HFFc6 (cell line): Measurements from ENCODE around the gene TFAP2B. TPM values are rescaled to one million over a fixed set of nuclear protein-coding genes. Genes with fewer than 3 reads are reported as not detected.

Experiments
- DNase-seq: peaks from one replicate; pipeline ENCODE4 v3.0.0-alpha.2; 2018
- H3K27ac Mint-ChIP-seq: 2 replicates; pipeline ENCODE4 v1.8.0; 2020; ENCODE audit warnings: mild to moderate bottlenecking, mixed read lengths
- H3K27me3 Mint-ChIP-seq: 2 replicates; pipeline ENCODE4 v1.8.0; 2021; ENCODE audit warnings: mild to moderate bottlenecking, moderate library complexity, mixed read lengths; ENCODE audit not compliant: insufficient read depth
- H3K36me3 Mint-ChIP-seq: 2 replicates; pipeline ENCODE4 v1.8.0; 2021; ENCODE audit warnings: low read depth, mixed read lengths
- H3K4me1 Mint-ChIP-seq: 2 replicates; pipeline ENCODE4 v1.8.0; 2020; ENCODE audit warnings: low read depth, mixed read lengths
- H3K4me3 Mint-ChIP-seq: 2 replicates; pipeline ENCODE4 v1.8.0; 2020; ENCODE audit warnings: mild to moderate bottlenecking, moderate library complexity, mixed read lengths
- H3K9me3 Mint-ChIP-seq: 2 replicates; pipeline ENCODE4 v1.8.0; 2020; ENCODE audit warnings: mild to moderate bottlenecking, mixed read lengths
- total RNA-seq, 6 experiments: library from RNA; stranded (reverse); fragmentation: NEBNext Ultra II Directional; extraction: Animal tissue kit (Norgen Biotek cat#: 25700); gene quantifications; 2 replicates in 1 of 6; 3 replicates in 5 of 6; pipeline ENCODE4 v1.2.3, GENCODE V29; 2021
- TF ChIP-seq, protein P1 (sequence below): fragments of 200-600 bp; sonication (generic); IDR thresholded peaks from 2 replicates; pipeline ENCODE4 v1.5.0; 2021; ENCODE audit warnings: antibody characterized with exemption, mild to moderate bottlenecking

The TFAP2B gene
- total RNA-seq, 6 experiments from 2014 or later = not detected

DNA sequence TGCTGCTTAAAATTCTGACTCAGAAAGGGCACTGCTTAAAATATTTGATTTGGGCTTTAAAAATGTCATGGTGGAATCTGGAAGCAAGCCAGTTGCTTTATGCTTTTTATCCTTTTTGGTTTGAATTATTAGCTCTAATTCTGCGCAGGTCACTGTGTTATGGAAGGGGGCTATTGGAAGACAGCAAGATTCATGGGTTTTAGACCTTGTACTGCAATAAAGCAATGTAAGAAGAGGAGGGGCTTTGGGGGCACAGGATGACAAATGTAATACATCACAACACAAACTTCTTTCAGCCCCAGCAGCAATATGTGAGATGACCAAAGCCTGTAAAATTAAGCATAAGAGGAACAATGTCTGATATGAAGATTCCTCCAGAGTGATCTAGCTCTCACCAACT, 68.4 kb downstream of the TFAP2B start:
- no peaks in the 10 kb centered on the region for H3K27me3 Mint-ChIP-seq
- no peak overlapping the region for H3K27ac Mint-ChIP-seq
- peaks cover 22% of the 10 kb centered on the region for H3K9me3 Mint-ChIP-seq
- TF ChIP-seq, protein P1, sequence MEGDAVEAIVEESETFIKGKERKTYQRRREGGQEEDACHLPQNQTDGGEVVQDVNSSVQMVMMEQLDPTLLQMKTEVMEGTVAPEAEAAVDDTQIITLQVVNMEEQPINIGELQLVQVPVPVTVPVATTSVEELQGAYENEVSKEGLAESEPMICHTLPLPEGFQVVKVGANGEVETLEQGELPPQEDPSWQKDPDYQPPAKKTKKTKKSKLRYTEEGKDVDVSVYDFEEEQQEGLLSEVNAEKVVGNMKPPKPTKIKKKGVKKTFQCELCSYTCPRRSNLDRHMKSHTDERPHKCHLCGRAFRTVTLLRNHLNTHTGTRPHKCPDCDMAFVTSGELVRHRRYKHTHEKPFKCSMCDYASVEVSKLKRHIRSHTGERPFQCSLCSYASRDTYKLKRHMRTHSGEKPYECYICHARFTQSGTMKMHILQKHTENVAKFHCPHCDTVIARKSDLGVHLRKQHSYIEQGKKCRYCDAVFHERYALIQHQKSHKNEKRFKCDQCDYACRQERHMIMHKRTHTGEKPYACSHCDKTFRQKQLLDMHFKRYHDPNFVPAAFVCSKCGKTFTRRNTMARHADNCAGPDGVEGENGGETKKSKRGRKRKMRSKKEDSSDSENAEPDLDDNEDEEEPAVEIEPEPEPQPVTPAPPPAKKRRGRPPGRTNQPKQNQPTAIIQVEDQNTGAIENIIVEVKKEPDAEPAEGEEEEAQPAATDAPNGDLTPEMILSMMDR = no peak
- H3K4me3 Mint-ChIP-seq = no peak overlapping the region
- H3K4me1 Mint-ChIP-seq = no peaks in the 10 kb centered on the region
- H3K36me3 Mint-ChIP-seq = no peaks in the 10 kb centered on the region
- DNase-seq = no peak

DNA sequence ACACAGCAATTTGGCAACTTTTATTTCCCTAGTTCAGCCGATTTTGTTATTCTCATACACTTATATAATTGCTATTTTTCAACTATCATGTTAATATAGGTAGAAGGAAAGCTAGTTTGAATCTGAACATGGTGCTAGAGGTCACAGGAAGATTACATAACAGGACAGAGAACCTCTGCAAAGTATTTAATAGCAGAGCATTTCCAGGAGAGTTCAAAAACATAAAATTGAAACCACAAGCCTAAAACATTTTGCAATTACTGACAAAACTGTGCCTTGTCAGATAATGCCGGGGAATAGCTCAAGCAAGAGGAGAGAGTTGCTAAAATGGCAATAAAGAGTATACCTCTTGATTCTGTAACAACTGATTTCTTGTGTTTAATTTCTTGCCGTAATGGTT, 70.8 kb downstream of the TFAP2B start:
- H3K4me1 Mint-ChIP-seq = no peaks in the 10 kb centered on the region
- no peak overlapping the region for H3K4me3 Mint-ChIP-seq
- TF ChIP-seq, protein P1 = no peak
- H3K36me3 Mint-ChIP-seq = no peaks in the 10 kb centered on the region
- DNase-seq = no peak
- H3K27me3 Mint-ChIP-seq = no peaks in the 10 kb centered on the region
- H3K9me3 Mint-ChIP-seq = peaks cover 18% of the 10 kb centered on the region
- H3K27ac Mint-ChIP-seq = no peak overlapping the region

DNA sequence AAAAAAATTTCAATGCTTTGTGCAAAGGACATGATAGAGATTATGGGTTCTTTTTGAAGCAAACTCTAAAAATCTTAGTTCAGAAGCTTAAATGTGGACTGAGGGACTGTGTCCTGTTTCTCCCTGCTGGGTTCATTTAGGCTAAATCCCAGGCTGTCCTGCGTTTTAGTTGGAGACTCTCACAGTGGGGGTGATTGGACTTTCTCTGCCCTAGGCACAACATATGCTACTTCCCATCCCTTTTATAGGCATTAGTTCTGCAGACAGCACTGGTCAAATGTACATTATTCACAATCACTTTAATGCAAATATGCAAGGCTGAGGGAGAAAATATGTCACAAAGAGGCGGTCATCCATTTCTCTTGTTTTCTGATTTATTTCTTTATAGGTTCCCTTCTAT, 71.3 kb downstream of the TFAP2B start:
- TF ChIP-seq, protein P1 = no peak
- Mint-ChIP-seq H3K27ac (no peak overlapping the region), H3K27me3 (no peaks in the 10 kb centered on the region), H3K36me3 (no peaks in the 10 kb centered on the region), H3K9me3 (peaks cover 19% of the 10 kb centered on the region), H3K4me3 (no peak overlapping the region), H3K4me1 (no peaks in the 10 kb centered on the region)
- DNase-seq = no peak

DNA sequence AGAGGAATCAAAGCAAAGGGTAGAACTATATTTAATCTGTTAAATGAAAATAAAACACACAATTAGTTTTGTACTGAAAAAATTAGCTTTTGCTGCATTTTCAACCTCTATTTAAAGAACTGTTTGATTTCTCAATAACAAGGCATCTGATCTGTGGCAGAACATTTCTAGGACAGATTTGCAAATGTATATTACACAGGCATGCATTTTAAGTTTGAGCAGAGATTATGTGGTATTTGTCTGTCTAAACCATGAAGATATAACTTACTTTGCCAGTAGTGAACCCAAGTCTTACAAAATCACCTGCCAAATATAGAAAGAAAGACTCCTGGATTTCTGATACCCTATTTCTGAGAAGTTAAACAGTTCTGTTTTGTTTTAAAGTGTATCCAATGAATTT, 71.9 kb downstream of the TFAP2B start:
- no peaks in the 10 kb centered on the region for H3K36me3 Mint-ChIP-seq
- no peak for DNase-seq
- no peak overlapping the region for H3K4me3 Mint-ChIP-seq
- peaks cover 21% of the 10 kb centered on the region for H3K9me3 Mint-ChIP-seq
- H3K27ac Mint-ChIP-seq = no peak overlapping the region
- TF ChIP-seq, protein P1 = no peak
- no peaks in the 10 kb centered on the region for H3K27me3 Mint-ChIP-seq
- no peaks in the 10 kb centered on the region for H3K4me1 Mint-ChIP-seq

DNA sequence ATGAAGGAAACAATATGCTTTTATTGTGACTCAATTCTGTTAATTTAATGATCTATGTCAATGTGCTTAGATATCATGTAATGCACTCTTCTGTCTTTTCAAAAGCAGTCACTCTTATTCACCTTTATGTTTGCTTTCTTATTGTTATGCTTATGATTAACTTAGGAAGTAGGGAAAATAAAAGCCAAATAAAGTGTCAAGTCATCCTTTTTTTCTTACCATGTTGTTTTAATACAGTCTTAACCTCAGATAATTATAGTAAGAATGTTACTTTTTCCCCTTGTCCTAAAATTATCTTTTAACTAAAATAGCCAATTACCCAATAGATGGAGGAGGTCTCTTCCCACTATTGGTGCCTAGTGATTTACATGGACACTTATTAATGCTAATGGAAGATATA, 72.6 kb downstream of the TFAP2B start:
- H3K27ac Mint-ChIP-seq = no peak overlapping the region
- no peak for DNase-seq
- H3K9me3 Mint-ChIP-seq = peaks cover 19% of the 10 kb centered on the region
- H3K4me1 Mint-ChIP-seq = no peaks in the 10 kb centered on the region
- TF ChIP-seq, protein P1 = no peak
- H3K36me3 Mint-ChIP-seq = no peaks in the 10 kb centered on the region
- H3K4me3 Mint-ChIP-seq = no peak overlapping the region
- no peaks in the 10 kb centered on the region for H3K27me3 Mint-ChIP-seq

Other genes with a start within 250 kb of the TFAP2B start
- gene TFAP2D, start 105.3 kb upstream of the TFAP2B start, total RNA-seq = not detected